ENCODE data around the gene HOXD8.
A peak's percentile ranks its signal among the peaks of the same experiment; 100 is the strongest.

Gene HOXD8

GRCh38 chr2:176173567-176174381, 44.3 kb downstream of the HOXD8 start:
- no peak for DNase-seq (ENCODE audit: low spot score)

GRCh38 chr2:176174382-176174823, 44.9 kb downstream of the HOXD8 start:
- DNase-seq (ENCODE audit: low spot score), result no peak

- peak; percentile 74 for DNase-seq (ENCODE audit: low spot score)
These were observed 45.6 kb downstream of the HOXD8 start for GRCh38 chr2:176174824-176175708.

- no peak for DNase-seq (ENCODE audit: low spot score)
These were observed 46.5 kb downstream of the HOXD8 start for GRCh38 chr2:176175709-176176607.

GRCh38 chr2:176177580-176178037, 48.1 kb downstream of the HOXD8 start:
- DNase-seq (ENCODE audit: low spot score), result no peak

GRCh38 chr2:176178038-176178756, 48.7 kb downstream of the HOXD8 start:
- DNase-seq (ENCODE audit: low spot score), result peak; percentile 67

GRCh38 chr2:176178757-176179295, 49.3 kb downstream of the HOXD8 start:
- DNase-seq (ENCODE audit: low spot score), result no peak

- no peak for DNase-seq (ENCODE audit: low spot score)
These were observed 52.0 kb downstream of the HOXD8 start for GRCh38 chr2:176181551-176181950.
